Brain pericyte (primary cell): Measurements from ENCODE around the gene PLPP7.
"Not testable (repeated sequence)": the region's sequence is repeated elsewhere in the genome, so short reads cannot be mapped to it uniquely, and the experiment has no call there.

Experiments
- DNase-seq: peaks from one replicate; pipeline ENCODE4 v3.0.0-alpha.2; 2012; ENCODE audit warnings: low read depth, low spot score

The PLPP7 gene

GRCh38 chr9:131289301-131290035 is at the start of gene PLPP7:
PLPP7 (plus strand) TSS chr9:131289723; CDS start chr9:131289998, 275 bp downstream.
- DNase-seq: no peak

DNA sequence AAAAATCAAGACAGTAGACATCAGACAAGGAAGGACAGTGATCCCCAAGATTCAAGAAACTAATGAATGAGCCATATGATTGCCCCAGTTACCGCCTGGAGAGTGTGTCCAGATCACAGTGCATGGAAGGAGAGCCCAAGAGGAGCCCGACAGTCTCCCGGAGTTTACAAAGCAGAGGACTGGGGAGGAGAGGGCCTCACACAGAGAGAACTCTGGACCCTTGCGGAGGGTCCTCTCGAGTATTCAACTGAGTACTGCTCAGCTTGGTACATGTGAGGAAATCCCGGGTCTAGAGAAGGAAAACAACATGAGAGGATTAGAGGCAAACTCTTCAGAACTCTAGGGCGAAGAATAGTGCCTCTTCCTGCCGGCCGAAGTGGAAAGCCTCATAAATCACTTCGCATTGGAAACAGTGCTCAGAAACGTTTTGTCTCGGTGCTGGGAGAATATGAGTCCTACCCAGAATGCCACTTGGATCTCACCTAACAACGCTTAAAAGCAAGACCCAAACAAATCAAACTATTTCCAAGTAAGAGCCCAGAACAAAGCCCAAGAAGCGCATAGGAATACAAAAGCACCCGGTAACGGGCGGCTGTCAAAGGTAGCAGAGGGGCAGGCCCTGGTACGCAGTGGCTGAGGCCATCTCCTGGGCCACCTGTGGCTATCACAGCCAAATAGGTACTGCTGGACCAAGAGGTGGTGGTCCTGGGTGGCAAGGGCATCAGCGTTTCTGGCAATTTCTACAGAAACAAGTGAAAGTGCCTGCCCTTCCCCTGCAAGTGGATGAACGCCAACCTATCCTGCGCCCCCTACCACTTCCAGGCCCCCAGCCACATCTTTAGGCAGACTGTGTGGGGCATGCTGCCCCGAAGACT is 49.2 kb upstream of the PLPP7 start:
- no peak for DNase-seq

DNA sequence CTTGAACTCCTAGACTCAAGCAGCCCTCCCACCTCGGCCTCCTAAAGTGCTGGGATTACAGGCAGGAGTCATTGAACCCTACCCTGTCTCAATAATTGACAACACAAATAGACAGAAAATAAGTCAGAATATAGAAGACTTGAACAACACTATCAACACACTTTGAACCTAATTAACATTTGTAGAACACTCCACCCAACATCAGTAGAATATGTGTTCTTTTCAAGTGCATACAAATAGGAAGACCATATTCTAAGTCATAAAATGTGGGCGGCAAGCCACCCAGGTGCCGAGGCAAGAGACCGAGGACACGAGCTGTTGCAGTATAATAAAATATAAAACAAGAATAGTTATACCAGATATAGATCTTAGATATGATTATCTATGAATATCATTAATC is 45.2 kb upstream of the PLPP7 start:
- DNase-seq: not testable (repeated sequence)

DNA sequence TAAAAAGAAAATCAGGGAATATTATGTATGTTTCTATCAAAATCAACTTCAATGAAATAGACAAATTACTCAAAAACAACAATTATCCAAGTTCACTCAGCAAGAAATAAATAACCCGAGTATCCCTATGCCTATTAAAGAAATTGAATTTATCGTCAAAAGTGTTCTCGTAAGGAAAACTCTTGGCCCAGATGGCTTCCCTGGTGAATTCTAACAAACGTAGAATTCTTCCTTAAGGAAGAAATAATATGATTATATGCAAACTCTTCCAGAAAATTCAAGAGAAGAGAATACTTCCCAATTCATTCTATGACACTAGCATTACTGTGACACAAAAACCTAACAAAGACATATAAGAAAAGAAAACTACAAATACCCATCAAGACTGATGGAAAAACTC is 42.9 kb upstream of the PLPP7 start:
- DNase-seq: no peak

- no peak for DNase-seq
Measured at GRCh38 chr9:131252120-131252519, 37.4 kb upstream of the PLPP7 start.

DNA sequence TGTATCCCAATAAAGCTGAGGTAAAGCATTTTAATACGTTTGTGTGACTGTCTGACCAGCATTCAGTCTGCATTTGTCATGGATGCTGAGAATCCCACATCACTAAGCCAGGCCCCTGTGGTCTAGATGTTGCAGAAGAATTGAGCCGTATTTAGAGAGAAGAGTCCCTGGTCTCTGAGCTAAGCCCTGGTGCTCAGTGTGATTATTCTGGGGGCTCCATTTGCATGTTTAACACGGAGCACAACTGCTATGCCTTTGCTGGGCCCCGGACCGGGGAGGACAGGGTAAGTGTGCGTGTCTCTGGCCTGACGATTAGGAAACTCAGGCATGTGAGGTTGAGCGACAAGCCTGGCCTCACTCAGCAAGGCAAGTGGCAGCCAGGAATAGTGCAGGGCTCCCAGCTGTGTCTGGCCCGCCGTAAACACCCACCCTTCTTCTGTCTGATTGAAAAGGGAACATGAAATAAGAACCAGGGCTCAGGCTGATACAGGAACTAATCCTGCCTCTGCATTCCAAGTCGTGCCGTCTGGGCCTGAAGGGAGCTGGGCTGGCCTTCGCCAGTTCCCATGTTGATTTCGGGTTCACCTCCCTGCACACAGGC is 35.5 kb upstream of the PLPP7 start:
- no peak for DNase-seq

DNA sequence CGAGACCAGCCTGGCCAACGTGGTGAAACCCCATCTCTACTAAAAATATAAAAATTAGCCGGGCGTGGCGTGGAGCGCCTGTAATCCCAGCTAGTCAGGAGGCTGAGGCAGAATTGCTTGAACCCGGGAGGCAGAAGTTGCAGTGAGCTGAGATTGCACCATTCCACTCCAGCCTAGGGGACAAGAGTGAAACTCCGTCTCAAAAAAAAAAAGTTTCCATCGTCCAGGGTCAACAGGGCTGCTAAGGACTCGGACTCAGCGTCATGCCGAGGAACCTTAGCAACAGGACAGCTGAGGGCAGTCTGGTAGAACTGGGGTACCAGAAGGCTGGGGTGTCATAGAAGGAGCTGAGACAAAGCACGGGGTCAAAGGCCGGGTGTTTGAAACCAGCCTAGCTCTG is 34.9 kb upstream of the PLPP7 start:
- no peak for DNase-seq

- no peak for DNase-seq
Measured at GRCh38 chr9:131255676-131256197, 33.8 kb upstream of the PLPP7 start.

DNA sequence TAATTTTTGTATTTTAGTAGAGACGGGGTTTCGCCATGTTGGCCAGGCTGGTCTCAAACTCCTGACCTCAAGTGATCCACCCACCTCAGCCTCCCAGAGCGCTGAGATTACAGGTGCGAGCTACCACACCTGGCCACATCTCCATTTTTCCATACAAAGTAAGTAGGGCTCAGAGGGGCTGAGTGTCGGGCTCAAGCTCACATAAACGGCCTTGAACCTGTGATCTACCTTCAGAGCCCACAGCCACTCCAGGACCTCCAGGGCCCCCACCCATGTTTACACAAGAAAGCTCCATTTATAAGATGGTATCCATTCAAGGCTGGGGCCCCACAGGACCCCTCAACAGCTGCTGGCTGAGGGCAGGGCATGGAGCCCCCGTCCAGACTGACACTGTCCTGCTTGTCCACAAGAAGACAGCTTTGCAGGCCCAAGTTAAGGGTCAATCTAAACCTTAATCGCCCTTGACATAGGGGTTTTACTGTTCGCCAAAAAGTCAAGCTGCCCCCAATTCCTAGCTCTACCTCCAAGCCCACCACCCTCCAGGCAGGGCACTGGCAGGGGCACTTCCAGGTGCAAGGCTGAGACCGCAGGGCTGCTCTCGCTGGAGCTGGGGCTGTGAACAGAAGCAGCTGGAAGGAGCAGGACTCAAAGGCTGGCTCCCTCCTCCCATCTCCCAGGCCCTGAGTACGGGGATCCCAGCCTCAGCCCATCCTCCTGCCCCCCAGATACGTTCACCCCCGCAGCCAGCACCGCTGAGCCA is 32.1 kb upstream of the PLPP7 start:
- no peak for DNase-seq

- DNase-seq: no peak
Measured at GRCh38 chr9:131258186-131258585, 31.3 kb upstream of the PLPP7 start.

- no peak for DNase-seq
Measured at GRCh38 chr9:131258698-131259431, 30.7 kb upstream of the PLPP7 start.

DNA sequence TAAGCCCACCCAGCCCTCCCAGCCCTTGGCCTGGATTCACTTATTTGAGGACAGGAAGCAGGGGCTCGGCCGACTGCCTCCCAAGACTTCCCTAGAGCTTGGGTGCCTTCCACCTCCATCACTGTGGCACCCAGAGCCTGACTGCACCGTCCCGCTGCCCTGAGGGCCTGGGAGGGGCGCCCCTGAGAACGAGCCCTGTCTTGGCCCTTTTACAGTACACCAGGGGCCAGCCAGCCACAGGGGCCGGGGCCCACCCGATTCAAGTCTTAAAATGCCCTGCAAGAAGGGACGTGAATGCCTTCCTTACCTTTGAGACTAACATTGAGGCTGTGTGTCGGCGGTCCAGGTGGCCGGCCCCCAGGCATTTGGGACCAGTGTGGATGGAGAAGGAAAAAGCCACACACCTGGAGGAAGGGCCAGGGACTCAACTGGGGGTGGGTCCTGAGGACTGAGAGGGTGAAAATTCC is 30.1 kb upstream of the PLPP7 start:
- DNase-seq: no peak

DNA sequence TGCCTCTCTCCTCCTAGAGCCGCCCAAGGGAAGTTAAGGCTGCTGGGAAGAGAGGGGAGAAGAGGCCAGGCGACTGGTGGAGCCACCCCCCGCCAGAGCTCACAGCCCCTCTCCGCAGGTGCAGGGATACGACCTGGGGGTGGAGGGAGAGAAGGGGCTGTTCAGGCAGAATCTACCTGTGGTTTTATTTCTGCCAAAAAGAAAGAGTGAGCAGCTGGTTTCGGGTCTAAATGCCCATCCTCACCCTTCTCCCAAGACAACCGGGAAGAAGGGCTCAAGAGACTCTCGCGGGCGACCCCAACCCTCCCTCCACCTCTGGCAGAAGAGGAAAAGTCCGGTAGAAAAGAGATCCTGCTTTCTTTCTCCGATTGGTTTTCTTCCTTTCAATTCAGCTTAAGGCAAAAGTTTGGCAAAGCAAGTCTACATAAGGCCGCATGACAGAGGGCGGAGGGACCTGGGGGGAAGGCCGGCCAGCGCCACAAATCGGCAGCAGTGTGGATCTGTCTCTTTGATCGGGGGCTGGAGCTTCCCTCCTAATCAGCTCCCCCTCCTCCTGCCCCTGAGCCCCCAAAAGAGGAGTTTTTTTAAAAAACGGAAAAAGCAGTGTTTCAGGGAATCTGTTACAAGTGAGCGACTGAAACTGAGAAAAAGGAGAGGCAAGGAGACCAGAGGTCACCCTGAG is 29.5 kb upstream of the PLPP7 start:
- no peak for DNase-seq

DNA sequence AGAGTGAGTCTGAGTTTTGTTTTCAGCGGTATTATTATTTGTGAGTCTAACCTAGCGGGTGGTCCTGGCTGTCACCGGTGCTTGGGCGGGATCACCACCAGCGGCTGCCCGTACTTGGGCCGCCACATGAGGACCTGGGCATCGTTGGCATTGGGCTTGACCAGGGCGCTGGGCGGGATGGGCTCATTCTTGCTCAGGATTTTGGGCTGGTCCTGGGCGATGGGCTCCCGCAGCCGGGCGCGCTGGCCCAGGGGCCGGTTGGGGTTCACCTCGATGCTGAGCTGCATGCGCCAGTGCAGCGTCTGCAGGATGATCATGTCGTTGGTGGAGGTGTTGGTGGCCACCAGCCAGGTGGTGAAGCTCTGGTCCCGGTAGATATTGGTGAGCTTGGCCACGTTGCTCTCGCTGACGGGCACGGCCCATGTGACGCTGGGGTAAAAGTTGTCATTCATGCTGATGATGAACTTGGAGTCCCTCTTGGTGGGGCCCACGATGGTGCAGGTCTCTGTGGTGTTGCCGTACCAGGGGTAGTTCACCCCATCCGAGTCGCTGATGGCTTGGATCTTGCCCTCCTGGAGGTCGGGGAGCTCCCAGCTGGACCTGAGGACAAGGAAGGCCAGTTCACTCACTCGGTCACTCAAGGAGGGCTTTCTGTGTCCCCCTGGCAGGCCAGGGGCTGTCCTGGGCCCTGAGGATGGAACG is 28.6 kb upstream of the PLPP7 start:
- DNase-seq: no peak

- no peak for DNase-seq
Measured at GRCh38 chr9:131262327-131263032, 27.0 kb upstream of the PLPP7 start.

DNA sequence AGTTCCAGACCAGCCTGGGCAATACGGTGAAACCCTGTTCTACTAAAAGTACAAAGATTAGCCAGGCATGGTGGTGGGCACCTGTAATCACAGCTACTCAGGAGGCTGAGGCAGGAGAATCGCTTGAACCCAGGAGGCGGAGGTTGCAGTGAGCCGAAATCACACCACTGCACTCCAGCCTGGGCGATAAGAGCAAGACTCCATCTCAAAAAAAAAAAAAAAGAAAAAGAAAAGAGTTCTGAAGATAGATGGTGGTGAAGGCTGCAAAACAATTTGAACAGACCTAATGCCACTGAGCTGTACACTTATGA is 26.5 kb upstream of the PLPP7 start:
- DNase-seq: not testable (repeated sequence)

GRCh38 chr9:131263701-131264100 is 25.8 kb upstream of the PLPP7 start:
- no peak for DNase-seq

DNA sequence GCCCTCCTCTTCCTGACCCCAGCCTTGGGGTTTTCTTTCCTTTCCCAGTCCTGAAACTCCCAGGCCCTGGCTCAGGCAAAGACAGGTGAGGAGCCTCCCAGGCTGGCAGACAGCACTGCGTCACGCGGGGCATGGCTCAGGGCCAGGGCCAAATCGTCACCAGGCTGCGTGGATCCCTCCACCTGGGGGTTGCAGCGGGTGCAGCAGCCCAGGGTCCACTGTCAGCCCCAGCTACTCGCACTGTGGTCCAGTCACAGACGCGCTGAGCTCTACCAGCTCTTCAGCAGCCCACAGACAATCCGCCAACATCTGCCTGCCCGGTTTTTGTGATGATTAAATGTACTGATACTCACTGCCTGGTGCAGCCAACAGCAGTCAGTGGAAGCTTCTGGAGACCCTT is 25.3 kb upstream of the PLPP7 start:
- DNase-seq: no peak
